LHCN-M2 (cell line): ENCODE results near the gene EVC2. TPM values are rescaled to one million over a fixed set of nuclear protein-coding genes. Genes with fewer than 3 reads are reported as not detected.

Experiments used
- DNase-seq: peaks from one replicate; pipeline ENCODE4 v3.0.0-alpha.2; 2012; ENCODE audit warnings: low read depth
- total RNA-seq: library from RNA; depleted of rRNA; stranded (reverse); fragments of >200 nt; gene quantifications from 2 replicates; pipeline ENCODE4 v1.2.3, GENCODE V29; 2014

EVC2 gene
- total RNA-seq, 1 experiment from 2014 or later, result 18.0 TPM

- DNase-seq, result peak; percentile 37
Measured at GRCh38 chr4:5712517-5712916, 4.2 kb upstream of the EVC2 start.

- peak; percentile 53 for DNase-seq
Measured at GRCh38 chr4:5711479-5712184, 3.3 kb upstream of the EVC2 start.

GRCh38 chr4:5710961-5711478, 2.7 kb upstream of the EVC2 start, which contains the start of gene EVC:
Gene EVC, plus strand, starts transcription at chr4:5711201. Its CDS starts 180 bp downstream, at chr4:5711381.
- peak; percentile 84 for DNase-seq

GRCh38 chr4:5710065-5710960, 2.0 kb upstream of the EVC2 start:
- DNase-seq, result peak; percentile 57

- DNase-seq, result peak; percentile 73
Measured at GRCh38 chr4:5709207-5709575, 832 bp upstream of the EVC2 start.

GRCh38 chr4:5707778-5708448, 446 bp downstream of the EVC2 start:
- peak; percentile 15 for DNase-seq

- DNase-seq, result no peak
Measured at GRCh38 chr4:5707366-5707765, 993 bp downstream of the EVC2 start.

- DNase-seq, result peak; percentile 29
Measured at GRCh38 chr4:5706486-5707290, 1.7 kb downstream of the EVC2 start.

- DNase-seq, result no peak
Measured at GRCh38 chr4:5705647-5706320, 2.6 kb downstream of the EVC2 start.

GRCh38 chr4:5704276-5704675, 4.1 kb downstream of the EVC2 start:
- DNase-seq, result no peak

- no peak for DNase-seq
Measured at GRCh38 chr4:5703831-5704230, 4.5 kb downstream of the EVC2 start.

- DNase-seq, result no peak
Measured at GRCh38 chr4:5701971-5702370, 6.4 kb downstream of the EVC2 start.

- no peak for DNase-seq
Measured at GRCh38 chr4:5700459-5700858, 7.9 kb downstream of the EVC2 start.

GRCh38 chr4:5696341-5696740, 12.0 kb downstream of the EVC2 start:
- no peak for DNase-seq

GRCh38 chr4:5693871-5694270, 14.5 kb downstream of the EVC2 start:
- no peak for DNase-seq

GRCh38 chr4:5691491-5692132, 16.7 kb downstream of the EVC2 start:
- DNase-seq, result no peak

GRCh38 chr4:5689065-5689464, 19.3 kb downstream of the EVC2 start:
- no peak for DNase-seq

- no peak for DNase-seq
Measured at GRCh38 chr4:5686338-5686737, 22.0 kb downstream of the EVC2 start.

- no peak for DNase-seq
Measured at GRCh38 chr4:5685296-5685695, 23.1 kb downstream of the EVC2 start.

- peak; percentile 60 for DNase-seq
Measured at GRCh38 chr4:5683566-5683965, 24.8 kb downstream of the EVC2 start.
